Tibial nerve (tissue), 3 donors: Measurements from ENCODE around the gene NPDC1.

Source experiments
- CTCF ChIP-seq, 5 experiments: fragments of 200-600 bp in 3 of 5; fragments of 450-650 bp in 2 of 5; sonication (generic) in 3 of 5; IDR thresholded peaks; one replicate each; pipeline ENCODE4 v1.5.1; 2016 to 2019; ENCODE audit warnings: antibody characterized with exemption in 5 of 5, mild to moderate bottlenecking in 3 of 5, moderate library complexity in 2 of 5
- POLR2A ChIP-seq, 2 donors: fragments of 450-650 bp; IDR thresholded peaks; one replicate each; pipeline ENCODE4 v1.6.1; 2017; ENCODE audit warnings: antibody characterized with exemption in 2 of 2, mild to moderate bottlenecking in 2 of 2, moderate library complexity in 2 of 2

- no peak for TF ChIP-seq CTCF (IDR thresholded peaks at IDR 0.05)
- no peak for TF ChIP-seq POLR2A (IDR thresholded peaks at IDR 0.05)
These were observed 28.0 kb downstream of the NPDC1 start for GRCh38 chr9:137017791-137018497.
